Femur (tissue), 1 donor: Measurements from ENCODE around the gene BAHCC1.

Experiments used
- DNase-seq: peaks from one replicate; pipeline ENCODE4 v3.0.0-alpha.2; 2017

BAHCC1 gene

DNA sequence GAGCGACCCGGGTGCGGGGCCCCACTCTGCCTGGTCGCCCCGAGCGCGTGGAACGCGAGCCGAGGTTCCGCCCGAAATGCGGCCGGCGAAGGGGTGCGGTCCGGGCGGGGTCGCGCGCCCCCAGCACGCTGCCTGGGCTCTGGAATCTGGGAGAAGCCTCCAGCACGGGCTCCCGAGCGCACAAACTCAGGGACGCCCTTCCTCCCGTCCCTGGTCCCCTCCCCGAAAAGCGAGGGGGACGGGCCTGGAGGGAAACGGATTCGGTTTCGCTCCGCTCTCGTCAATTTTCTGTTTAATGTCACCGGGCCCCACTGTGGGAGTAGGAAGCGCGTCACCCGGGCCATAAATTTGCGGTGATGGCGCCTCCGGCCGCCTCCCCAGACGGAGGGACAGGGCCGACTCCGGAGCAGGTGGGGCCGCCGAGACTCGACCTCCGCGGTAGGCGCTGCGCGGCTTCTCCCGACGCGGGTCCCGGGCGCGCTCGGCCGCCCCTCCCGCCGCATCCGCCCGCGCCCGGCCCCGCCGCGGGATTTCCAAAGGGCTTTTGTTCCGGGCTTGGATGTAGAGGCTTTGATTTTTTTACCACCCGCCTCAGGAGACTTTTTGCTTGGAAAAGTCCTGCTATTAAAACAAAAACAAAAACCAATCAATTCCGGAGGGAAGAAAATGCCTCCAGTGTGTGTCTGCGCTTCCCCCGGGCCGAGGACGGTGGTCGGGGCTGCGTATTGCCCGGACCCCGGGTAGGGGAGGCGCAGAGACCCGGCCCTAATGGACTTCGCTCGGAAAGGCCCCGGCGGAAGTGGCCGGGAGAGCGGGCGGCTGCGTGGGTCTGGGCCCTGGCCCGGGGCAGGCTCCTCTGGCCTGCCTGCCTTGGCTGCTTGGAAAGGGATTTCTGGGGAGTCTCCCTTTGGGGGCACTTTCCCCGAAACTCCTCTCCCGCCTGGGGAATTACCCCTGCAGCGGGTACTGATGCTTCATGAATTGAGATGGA, 7.9 kb upstream of the BAHCC1 start:
- peak; percentile 81 for DNase-seq

DNA sequence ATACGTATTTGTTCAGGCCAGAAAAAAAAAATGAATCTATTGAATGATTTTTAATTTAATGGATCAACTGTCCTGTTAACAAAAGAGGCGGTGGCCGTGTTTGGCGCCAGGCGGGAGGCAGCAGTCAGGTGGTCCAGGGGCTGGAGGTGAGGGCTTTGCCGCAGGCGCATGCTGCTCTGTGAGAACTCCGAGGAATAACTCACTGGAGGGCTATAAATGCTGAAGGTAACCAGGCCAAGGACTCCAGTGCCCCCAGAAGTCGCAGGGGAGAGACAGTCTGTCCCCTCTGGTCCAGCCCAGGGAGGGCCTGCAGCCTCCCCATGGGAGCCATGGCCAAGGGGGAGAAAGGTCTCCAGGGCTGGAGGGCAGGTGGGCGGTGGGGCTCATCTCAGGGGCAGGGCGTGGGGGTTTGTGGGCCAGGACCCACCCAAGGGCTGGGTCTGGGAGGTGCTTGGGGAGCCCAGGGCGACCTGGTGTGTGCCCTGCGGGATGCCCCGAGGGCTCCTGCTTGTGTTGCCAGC, 7.1 kb upstream of the BAHCC1 start:
- DNase-seq, result no peak

DNA sequence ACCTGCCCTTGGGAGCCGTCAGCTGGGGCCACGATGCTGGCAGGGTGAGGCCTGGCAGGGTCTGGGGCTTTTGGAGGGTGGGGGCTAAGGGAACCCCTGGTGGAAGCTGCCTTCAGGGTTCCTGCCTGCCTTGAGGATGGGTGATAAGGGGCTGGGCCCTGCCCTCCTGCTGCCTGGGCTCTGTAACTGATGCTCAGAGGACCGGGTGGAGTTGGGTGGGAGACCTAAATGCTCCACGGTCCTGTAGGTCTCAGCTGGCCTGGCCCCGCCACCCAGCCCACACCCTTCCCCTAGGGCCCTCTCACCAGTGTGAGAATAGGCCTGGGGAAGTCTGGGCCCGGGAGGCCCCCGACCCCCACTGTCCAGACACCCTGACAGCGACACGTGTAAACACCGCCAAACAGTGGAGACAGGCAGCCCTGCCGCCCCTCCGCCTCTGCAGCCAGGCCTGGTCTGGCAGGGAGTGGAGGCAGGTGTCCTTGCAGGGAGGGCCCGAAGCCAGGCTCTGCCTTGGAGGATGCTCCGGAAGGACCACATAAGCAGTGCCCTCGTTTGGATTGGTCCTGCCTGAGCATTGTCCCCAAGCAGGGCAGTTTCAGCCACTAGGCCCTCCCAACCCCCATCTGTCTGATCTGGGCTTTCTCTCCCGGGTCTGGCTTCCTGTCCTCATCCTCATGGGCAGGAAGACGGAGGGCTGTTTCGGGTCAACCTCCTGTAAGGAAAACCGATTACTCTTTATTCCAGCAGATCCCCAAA, 6.5 kb upstream of the BAHCC1 start:
- no peak for DNase-seq

DNA sequence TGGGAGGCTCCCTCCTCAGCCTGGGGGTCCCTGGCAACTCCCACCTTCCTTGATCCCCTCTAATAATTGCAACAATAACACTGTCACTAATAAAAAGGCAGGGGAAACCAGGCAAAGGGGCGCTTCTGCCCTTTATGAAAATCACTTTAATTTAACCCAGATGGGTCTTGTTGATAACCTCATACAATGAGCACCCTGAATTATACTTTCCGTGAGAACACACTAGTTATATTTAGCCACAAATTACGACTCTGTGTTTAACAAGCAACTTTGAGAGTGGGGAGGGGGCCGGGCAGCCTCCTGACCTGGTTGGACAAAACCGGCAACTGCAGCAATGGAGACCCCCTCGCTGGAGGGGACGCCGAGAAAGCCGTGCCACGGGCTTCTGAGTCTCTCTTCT, 5.7 kb upstream of the BAHCC1 start:
- DNase-seq, result no peak

DNA sequence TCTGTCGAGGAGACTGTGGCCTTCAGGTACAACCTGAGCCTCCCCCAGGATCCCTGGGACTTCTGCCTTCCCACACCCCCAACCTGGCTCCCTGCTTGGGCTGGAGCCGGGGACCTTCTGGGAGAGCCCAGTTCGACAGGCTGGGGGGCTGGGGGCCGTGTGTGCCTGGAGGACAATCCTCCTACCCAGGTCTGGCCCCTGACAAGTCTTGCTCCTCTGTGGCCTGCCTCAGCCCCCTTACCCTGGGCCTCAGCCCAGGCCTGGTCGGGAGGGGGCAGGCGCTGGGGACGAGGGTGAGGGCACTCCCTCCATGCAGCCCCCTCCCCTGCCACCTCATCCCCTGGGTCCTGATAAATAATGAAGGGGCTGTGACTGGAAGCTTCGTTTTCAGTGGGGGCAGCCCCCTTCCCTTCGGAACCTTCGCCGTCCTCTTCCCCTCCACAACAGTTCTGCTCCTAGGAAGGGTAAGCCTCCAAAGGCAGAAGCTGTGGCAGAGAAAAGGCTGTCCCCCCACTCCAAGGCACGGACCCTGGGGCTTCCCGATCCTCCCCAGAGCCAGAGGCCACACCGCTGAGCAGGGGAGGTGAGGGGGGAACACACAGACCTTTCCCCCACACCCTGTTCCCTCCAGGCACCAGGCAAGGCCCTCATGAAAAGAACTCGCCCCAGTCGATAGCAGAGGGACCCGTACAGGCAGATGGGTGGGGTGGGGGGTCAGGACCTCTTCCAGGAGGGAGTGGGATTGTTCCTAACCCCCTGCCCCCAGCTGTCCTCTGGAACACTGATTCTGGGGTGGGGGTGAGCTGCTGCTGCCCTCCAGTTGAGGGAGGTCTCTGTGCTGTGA, 5.0 kb upstream of the BAHCC1 start:
- no peak for DNase-seq

DNA sequence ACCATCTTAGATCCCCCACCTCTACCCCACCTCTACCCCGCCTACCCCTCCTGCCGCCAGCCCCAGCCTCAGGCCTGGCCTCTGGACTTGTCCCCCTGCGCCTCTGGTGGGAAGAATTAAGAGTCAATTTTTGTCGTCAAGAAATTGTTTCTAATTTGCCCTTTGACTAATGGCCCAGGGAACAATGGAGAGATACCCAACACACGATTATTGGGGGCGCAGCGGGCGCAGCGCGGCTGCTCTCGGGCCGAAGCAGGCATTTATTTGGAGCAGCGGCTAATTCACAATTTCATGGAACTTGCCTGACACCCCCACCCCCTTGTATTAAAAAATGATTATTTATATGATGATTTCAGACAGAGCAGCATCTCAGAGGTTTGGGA, 4.4 kb upstream of the BAHCC1 start:
- DNase-seq, result no peak

DNA sequence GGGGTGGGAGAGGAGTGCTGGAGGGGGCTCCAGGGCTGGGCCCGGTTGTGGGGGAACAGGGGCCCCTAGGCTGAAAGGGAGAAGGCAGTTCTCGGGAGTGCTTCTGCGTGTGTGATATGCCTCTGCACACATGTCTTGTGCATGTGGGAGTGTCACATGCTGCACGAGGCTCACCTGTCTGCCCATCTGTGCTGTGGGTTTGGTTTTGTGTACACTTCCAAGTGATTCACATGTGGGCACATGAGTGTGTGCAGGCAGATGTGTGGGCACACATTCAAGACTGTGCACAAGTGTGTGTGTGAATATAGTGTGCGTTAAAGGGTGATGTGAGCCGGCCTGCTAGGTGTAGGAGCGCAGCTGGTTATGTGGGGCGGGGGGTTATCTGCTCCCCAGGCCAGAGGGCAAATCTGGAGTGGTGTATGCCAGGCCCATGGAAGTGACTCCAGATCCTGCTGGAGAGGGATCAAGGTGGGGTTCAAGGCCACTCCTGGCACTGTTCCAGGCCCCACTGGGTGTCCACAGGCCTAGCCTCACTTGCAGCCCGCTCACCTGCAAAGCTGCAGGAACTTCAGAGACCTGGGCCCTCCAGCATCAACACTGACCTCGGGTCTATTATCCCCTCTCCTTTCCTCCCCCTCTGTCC, 3.8 kb upstream of the BAHCC1 start:
- no peak for DNase-seq

DNA sequence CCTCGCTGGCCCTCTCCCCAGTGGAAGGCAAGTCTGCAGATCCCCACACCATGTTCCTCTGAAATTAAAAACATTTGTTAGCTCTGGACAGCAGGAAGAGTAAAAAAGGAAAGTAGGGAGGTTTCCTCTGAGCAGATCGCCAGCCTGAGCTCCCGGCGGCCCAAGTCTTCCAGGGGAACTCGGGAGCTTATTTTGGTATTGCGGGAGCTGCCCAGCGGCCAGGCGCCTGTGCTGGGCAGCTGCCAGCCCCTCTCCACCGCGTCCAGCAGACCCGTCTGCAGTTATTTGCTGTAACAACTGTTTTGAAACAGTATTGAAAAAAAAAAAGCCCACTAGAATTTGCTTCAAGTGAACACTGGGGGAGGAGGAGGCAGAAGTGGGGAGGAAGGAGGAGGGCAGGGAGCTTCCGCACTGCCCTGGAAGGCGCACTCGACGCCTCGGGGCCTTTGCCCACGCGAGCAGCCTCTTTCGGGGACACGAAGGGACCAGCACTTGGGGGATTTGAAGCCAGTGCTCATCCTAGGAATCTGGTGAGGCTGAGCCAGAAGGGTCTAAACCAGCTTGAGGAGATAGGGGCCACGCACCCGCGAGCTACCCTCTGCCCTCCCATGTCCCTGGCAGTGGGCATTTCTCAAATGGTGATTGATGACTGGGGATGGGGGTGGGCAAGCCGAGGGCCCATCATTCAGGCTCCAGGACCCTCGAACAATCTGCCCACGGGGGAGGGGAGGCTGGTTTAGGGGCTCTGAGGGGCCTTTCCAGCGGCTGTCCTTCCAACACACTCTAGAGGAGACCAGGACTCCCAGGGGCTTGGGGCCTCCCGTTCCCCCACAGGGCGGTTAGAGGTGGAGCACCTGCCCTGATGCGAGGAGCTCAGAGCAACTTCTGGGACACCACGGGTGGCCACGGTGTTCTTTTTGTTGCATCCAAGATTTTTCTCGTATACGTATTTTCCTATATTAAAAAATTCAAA, 3.0 kb upstream of the BAHCC1 start:
- peak; percentile 81 for DNase-seq

DNA sequence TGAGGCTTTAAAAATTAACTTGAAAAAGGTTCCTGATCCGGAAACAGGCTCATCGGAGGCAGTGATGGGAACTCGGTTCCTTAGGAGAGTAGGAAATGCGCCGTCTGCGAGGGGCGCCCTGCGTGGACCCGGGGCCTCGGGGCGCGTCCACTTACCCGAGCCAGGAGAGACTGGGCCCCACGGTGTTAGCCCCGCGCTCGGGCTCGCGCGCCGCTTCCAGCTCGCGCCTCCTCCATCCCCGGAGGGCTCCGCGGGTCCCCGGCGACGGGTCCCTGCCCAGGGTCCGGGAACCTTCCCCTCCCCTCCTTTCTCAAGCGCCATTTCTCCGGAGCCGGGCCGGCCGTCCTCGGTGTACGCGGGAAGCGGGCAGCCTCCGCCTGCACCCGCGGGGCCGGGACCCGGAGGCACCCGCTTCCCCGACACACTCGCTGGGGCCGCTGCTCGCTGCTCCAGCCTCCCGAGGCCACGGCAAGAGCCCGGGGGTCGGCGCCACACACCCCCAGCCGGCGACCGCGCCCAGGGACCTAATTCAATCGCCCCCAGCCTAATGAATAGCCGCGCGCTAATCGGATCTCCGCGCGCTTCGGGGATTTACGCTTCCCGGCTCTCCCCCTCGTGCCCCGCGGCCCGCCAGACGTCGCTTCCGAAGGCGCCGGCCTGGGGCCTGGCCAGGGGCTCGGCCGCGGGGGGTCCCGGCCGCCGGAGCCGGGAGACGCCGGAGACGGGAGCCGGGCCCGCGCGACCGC, 2.2 kb upstream of the BAHCC1 start:
- DNase-seq, result no peak

DNA sequence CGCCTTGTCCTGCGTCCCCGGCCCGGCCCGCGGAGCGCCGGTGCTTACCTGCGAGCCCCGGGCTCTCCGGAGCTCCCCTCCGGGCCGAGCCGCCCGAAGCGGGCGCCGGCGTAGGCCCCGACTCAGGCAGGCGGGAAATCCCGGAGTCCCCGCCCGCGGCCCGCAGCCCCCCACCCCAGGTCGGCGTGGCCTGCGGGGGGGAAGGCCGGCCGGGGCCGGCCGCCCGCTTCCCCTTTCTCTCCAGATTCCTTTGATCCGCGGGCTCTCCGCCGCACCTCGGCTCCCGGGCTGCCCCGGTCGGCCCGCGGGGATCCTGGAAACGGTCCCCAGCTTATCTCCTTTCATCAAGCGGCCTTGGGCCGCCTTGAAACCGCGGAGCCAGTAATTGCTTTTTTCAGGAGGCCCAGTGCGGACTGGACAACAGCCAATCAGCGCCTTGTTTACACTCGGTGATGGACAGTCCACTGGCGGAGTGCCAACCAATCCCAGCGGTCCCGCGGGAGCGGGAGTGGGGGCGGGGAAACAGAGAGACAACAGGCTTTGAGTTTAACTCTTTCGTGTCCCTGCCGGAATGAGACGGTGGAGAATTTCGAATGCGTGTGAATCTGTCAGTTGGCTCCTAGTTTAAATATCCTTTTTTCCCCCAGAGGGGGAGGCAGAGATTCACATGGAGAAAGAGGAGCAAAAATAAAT, 1.4 kb upstream of the BAHCC1 start:
- peak; percentile 100 for DNase-seq

DNA sequence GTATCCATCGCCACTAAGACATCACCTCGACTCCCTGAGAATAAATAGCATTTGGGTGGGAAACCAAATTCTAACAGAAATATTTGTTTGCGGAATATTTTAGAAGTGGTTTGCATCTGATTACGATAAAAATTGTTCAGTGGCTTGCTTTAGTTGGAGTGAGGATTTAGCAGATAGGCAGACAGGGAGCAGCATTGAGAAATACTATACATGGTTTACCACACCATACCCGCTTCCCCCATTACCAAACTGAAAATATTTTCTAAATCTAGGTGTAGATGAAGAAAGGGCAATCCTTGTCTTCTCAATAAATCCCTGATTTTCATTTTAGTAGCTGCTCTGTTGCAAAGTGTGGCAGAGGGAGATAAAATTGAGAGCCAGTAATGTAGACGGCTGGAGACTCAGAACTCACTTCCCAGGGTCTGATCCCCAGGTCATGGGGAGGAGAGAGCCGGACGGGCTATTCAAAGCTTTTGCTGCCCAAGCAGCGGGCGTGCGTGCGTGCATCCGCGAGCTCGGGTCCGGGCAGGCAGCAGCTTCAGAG, 808 bp upstream of the BAHCC1 start:
- no peak for DNase-seq

DNA sequence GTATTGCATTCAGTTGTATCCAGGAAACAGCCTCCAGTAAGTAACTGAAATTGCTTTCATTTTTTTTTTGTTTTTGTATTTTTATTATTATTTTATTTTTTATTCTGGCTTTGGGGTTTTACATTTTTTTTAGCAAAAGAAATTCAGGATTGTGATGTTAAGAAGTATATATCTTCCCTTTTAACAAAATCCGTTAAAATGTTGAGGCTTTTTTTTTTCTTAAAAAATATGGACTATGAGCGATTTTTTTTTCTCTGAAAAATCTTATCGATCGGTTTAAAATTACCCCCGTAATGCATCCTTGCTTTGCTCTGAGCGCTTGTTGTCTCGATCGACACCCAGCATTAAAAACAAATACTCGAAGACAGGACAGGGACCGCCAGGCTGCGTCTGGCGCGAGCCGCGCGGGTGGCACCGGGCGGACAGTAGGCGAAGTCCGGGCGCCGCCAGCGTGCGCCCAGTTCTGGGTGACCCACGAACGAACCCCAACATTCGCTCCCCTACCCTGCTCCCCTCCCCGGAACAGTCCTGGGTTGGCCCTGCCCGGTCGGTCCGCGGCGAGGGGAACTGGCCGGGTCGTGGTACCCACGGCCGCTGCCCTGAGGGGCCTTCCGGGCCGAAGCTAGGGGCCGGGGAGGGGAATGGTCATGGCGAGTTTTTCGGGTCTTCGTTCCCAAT, 482 bp downstream of the BAHCC1 start:
- no peak for DNase-seq

DNA sequence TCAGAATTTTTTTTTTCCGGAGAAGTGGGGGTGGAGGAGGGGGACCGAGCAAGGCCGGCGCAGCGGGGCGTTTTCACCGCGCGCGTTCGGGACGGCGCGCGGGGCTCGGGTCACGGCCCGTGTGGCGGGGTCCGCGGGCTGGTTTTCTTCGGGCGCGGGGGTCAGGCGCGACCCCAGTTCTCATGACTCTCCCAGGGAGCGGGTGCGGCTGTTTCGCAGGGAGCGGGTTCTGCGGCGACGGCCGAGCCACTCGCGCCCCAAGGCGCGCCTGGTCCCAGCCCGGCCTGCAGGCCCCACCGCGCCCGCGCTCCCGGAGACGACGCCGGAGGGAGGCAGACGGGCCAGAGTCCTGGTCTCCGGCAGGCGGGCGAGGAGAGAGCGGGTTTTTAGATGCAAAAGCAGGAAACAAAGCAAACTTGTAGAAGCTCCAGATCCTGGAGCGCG, 1.0 kb downstream of the BAHCC1 start:
- DNase-seq, result no peak

DNA sequence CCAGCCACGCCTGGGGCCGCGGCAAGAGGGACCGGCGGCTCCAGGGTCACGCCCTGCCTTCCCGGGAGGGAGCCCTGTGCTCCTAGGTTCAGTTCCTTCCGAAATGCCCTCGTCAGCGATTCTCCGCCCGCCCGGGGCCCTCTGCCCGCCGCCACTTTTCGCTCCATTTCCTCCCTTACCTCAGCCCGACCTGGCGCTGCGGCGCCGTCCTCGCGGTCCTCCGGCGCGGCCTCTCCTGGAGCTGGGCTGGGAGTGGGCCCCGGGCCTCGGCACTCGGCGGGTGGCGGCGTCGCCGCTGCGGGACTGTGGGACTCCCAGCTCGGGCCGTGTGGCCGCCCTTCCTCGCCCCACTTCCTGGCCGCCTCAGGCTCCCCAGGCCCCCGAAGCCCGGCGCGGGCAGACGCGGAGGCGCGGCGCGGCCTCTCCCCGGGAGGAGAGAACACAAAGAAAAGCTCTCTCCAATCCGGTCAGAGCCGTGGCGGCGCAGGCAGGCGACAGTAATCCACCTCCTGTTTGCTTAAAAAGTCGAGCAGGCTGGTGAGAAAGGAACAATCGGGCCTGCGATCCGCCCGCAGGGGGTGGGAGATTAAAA, 1.6 kb downstream of the BAHCC1 start:
- no peak for DNase-seq

DNA sequence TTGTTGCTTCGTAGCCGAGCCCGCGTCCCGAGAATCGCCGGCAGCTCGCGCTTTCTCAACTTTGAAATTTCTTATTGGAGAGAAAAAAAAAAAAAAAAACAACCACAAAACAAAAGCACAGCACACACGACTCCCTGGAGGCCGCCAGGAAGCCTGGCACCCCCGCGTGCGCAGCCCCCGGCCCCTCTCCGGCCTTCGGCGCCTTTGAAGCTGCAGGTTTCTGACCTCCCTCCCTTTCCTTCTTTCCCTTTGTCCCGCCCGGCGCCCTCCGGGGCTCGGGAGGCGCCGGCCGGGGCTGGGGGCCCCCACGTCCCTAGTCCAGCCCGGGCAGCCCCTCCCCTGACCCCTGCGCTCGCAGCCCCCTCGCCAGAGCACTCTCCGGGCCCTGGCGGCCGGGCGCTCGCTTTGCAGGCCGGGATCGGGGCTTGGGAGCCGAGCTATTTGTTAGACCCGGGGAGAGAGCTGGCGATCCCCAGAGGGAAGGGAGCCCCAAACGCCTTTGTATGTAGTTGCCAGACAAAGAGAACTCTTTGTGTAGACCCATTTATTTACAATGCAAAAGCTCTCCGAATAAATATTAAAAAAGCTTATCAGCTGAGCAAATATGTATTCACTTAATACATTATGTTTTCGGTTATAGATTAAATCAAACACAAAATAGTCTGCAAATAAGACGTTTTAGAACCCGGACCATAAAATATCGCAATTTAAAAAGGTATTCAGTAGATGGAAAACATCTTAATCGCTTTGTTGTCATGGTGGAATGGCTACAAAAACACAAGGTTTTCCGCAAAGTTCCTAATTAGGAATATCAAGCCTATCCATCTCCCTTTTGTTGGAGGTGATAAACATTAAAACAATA, 2.3 kb downstream of the BAHCC1 start:
- DNase-seq, result no peak

DNA sequence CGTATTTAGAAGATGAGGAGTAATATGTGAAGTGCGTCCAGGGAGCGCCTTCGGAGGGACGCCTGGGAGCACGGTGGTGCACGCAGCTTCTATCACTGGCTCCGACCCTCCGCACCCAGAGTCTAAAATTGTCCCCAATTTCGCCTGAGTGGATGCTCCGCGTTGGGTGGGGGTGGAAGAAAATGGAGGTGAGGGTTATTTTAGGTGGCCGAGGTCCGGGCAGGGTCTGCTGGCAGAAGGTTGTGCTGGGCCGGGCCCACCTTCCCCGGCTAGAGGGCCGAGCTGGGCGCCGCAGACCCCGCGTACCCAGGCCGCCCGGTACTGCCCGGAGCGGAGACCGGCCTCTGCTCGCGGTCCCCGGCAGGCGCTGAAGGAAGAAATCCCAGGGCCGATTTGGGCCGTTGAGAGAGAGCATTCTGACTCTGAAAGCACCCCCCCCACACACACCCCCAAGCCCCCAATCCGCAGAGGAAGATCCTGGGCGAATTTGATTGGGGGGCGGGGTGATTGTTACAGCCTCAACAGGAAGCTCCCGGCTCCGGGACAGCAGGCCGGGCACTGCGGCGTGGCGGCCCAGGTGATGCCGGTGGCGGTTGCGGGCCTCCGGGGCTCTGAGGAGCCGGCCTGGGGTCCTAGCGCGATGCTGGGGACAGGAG, 3.0 kb downstream of the BAHCC1 start:
- peak; percentile 77 for DNase-seq
